ENCODE measurements around the gene PABPC3.

PABPC3 gene

DNA sequence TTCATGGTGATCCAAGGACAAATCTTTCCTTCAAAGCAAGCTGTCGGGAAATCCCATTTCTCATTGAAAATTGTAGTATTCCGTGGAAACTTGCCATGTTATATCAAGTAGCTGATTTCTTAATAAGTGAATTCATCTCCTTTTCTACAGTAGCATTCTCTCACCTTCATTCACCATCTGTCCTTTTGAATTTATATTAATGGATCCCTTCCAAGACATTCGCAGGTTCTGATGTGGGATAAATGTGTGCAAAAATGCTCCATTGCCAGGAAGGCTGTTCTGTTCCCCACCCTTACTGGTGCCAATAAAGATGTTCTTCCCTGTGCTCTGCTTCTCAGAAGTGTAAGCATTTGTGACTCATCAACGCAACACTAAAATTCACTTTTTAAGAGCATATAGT, 40.0 kb downstream of the PABPC3 start:
- ChIA-PET POLR2A (no interaction called here), CTCF (no interaction called here)
- no peak overlapping the region for H3K4me3 ChIP-seq (ENCODE audit: low read depth, low read length)
- TF ChIP-seq, protein P1, sequence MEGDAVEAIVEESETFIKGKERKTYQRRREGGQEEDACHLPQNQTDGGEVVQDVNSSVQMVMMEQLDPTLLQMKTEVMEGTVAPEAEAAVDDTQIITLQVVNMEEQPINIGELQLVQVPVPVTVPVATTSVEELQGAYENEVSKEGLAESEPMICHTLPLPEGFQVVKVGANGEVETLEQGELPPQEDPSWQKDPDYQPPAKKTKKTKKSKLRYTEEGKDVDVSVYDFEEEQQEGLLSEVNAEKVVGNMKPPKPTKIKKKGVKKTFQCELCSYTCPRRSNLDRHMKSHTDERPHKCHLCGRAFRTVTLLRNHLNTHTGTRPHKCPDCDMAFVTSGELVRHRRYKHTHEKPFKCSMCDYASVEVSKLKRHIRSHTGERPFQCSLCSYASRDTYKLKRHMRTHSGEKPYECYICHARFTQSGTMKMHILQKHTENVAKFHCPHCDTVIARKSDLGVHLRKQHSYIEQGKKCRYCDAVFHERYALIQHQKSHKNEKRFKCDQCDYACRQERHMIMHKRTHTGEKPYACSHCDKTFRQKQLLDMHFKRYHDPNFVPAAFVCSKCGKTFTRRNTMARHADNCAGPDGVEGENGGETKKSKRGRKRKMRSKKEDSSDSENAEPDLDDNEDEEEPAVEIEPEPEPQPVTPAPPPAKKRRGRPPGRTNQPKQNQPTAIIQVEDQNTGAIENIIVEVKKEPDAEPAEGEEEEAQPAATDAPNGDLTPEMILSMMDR (IDR thresholded peaks at IDR 0.05; ENCODE audit: insufficient read depth, low read length, missing control alignments) = no peak
- no peak for DNase-seq (ENCODE audit: low read depth, low spot score)

GRCh38 chr13:25136880-25137787, 41.2 kb downstream of the PABPC3 start:
- no peak overlapping the region for H3K4me3 ChIP-seq (ENCODE audit: low read depth, low read length)
- ChIA-PET CTCF (no interaction called here), POLR2A (no interaction called here)
- TF ChIP-seq, protein P1 (IDR thresholded peaks at IDR 0.05; ENCODE audit: insufficient read depth, low read length, missing control alignments) = no peak
- no peak for DNase-seq (ENCODE audit: low read depth, low spot score)

DNA sequence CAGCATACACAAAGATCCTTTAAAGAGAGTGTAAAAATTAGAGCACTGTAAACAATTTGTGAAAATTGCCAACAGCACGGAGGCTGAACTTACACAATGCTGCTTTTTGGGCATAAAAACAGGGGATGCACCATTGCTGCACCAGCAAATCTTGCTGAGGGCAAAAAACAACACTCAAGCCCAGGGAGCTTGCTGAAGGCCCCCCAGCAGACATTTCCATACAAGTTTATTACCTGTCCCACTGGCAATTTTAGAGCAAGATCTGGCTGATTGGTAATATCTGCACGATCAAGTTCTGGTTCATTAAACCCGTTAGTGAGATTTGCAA, 41.8 kb downstream of the PABPC3 start:
- DNase-seq (ENCODE audit: low read depth, low spot score) = no peak
- CTCF ChIA-PET = no interaction called here
- POLR2A ChIA-PET = no interaction called here

GRCh38 chr13:25141042-25141441, 45.1 kb downstream of the PABPC3 start:
- ChIA-PET POLR2A (no interaction called here), CTCF (no interaction called here)
- no peak overlapping the region for H3K4me3 ChIP-seq (ENCODE audit: low read depth, low read length)
- DNase-seq (ENCODE audit: low read depth, low spot score) = no peak
- TF ChIP-seq, protein P1 (IDR thresholded peaks at IDR 0.05; ENCODE audit: insufficient read depth, low read length, missing control alignments) = no peak

More for the DNA sequence above, 41.8 kb downstream of the PABPC3 start:
- no peak overlapping the region for H3K4me3 ChIP-seq (ENCODE audit: low read depth, low read length)
- TF ChIP-seq, protein P1 (IDR thresholded peaks at IDR 0.05; ENCODE audit: insufficient read depth, low read length, missing control alignments) = no peak

DNA sequence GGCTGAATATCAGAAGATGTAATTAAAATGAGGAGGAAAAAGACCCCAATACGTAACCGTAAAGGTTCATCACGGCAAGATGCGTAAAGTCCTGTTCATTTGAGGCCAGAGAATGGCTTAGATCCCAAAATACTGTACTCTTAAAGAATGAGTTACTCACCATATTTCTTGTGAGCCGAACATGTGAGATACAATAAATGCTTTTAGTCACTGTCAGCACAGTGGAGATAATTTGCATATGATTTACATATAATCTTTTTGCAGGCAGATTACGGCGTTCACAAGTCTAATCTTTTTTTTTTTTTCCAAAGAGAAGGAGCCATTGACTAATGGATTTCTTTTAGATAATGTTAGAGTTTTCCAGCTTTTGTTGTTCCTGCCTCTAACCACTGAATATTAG, 47.8 kb downstream of the PABPC3 start:
- POLR2A ChIA-PET = no interaction called here
- CTCF ChIA-PET = interaction anchor here (1.6 kb wide), 1 partner anchor 11 kb away, joined by 4 read pairs; no protein-coding TSS in a partner anchor
- TF ChIP-seq, protein P1 (IDR thresholded peaks at IDR 0.05; ENCODE audit: insufficient read depth, low read length, missing control alignments) = no peak
- H3K4me3 ChIP-seq (ENCODE audit: low read depth, low read length) = no peak overlapping the region
- no peak for DNase-seq (ENCODE audit: low read depth, low spot score)

- TF ChIP-seq, protein P1 (IDR thresholded peaks at IDR 0.05; ENCODE audit: insufficient read depth, low read length, missing control alignments) = no peak
- CTCF ChIA-PET = no interaction called here
- POLR2A ChIA-PET = no interaction called here
- no peak overlapping the region for H3K4me3 ChIP-seq (ENCODE audit: low read depth, low read length)
- DNase-seq (ENCODE audit: low read depth, low spot score) = no peak
Observed at GRCh38 chr13:25147638-25148401, 51.9 kb downstream of the PABPC3 start.

Measured in AG04449 (cell line).